D341Med (cell line): ENCODE measurements around the gene CHMP4A.
"Not testable (repeated sequence)": the region's sequence is repeated elsewhere in the genome, so short reads cannot be mapped to it uniquely, and the experiment has no call there.

ENCODE experiments used
- DNase-seq: peaks from one replicate; pipeline ENCODE4 v3.0.0; 2012; ENCODE audit warnings: low spot score

CHMP4A gene

GRCh38 chr14:24224618-24225071 lies 11.4 kb upstream of the CHMP4A start:
- DNase-seq = no peak

- DNase-seq = not testable (repeated sequence)
Measured at GRCh38 chr14:24222987-24223386, 9.7 kb upstream of the CHMP4A start.

DNA sequence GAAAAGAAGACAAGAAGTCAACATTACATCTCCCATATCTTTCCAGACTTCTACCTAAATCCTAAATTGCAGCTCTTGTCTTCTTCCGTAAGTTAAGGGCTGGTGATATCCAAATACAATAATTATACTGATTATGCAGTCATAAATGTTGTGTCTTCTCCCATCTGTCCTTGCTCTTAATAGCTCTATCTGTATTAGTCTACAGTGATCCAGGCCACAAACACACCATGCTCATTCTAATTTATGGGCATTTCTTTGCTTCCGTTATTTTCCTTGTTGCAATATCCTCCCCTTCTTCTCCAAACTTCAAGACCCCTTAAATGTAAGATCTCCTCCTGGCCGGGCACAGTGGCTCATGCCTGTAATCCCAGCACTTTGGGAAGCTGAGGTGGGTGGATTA lies 6.2 kb upstream of the CHMP4A start:
- no peak for DNase-seq

DNA sequence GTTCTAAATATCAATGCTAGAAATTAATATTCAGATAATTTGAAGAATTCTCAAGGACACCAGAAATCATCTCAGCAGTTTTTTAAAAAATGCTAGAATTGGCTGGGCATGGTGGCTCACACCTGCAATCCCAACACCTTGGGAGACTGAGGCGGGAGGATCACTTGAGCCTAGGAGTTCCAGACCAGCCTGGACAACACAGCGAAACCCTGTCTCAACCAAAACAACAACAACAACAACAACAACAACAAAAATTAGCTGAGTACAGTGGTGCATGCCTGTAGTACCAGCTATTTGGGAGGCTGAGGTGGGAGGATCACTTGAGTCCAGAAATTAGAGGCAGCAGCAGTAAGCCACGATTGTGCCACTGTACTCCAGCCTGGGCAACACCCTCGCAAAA lies 5.8 kb upstream of the CHMP4A start:
- no peak for DNase-seq

- DNase-seq = not testable (repeated sequence)
Measured at GRCh38 chr14:24216876-24217275, 3.6 kb upstream of the CHMP4A start.

GRCh38 chr14:24216345-24216699 lies 3.0 kb upstream of the CHMP4A start:
- no peak for DNase-seq

DNA sequence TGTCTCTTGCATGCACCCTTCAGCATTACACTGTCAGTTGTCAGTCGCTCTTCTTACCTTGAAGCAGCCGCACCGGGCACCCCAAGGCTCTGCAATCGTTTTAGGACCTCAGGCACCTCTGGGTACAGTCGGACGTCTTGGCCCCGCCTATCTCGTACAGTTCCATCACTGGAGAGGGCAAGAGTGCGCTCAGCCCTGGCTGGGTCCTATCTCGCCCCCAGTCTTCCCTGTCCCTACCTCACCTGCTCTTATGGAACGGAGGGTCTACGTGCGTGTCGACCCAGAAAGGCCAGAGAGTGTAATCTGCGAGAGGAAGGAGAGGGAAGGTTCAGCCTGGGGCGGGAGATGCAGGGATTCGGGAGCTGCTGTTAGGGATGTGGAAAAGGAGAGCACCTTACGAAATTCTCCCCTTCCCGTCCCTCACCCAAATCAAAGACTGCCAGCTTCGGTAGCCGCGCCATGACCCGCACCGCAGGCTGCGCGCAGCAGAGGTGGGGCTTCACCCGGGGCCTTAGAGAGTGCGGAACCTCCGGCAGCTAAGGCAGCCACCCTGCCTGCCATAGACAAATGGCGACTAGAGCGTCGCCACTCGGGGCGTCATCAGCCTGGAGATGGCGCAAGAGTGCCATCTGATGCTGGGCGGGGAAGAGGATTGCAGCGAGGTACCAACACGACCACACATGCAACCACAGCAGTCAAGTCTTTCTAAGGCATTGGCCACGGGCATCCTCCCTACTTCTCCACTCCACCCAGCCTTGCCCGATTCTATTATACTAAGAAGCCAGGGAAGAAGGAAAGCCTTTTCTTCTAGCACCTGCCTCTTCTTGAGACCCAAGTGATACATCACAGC lies 2.4 kb upstream of the CHMP4A start, which contains the start of gene MDP1:
MDP1 (minus strand) TSS at position 572 of the 850 bp plus-strand sequence; CDS start at position 461, 111 bp downstream.
- peak; percentile 91 for DNase-seq

DNA sequence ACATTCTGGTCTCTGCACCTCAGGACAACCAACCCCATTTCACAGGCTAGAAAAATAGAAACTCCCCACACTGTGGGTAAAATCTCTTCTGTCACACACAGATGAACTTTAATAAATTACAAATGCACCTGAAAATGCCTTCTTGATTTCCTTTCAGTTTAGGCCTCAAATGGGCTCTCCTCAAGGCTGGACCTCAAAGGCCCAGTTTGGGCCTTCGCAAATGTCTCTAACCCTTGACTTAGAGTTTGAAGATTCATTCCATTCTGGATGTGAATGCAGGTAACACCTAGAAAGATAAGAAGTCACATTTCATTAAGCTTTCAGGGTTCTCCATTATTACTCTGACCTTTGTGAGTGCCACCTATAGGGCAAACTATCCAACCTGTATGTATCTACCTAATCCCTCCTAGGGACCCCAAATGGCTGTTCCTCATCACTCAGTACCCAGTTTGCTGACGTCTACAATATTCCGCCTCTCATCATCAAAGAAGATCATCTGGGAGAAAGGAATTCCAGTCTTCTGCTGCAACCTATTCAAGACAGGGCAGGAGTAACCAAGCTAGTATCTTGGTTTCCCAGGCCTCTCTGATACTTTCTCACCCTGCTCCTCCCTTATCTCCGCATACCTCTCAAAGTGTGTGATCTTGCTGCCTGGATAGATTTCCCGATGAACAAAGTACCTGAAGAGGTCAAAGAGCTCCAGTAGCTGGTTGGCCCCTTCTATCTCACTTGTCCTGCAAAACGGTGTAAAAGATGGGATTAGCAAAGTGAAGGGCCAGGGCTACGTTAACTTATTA lies 776 bp upstream of the CHMP4A start:
- DNase-seq = no peak

DNA sequence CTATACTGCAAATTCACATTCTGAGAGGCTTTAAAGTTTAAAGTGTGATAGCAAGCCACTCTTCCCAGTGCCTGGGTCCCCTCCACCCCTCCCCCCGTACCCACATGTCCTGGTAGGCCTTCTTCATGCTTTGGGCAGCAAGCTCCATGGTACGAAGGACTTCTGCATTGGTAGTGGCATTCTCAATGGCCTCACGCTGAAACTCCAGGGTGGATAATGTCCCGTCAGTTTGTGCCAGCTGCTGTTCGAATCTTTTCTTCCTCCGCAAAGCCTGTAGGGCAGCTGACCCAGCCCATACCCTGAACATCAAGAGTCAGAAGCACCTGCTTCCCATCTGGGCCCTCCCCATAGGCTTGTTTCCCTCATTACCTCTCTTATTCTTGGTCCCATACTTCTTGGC lies 2.0 kb downstream of the CHMP4A start:
- DNase-seq = no peak

- DNase-seq = no peak
Measured at GRCh38 chr14:24207625-24208024, 5.7 kb downstream of the CHMP4A start.

- no peak for DNase-seq
Measured at GRCh38 chr14:24207104-24207551, 6.2 kb downstream of the CHMP4A start.

GRCh38 chr14:24206260-24207103 lies 6.8 kb downstream of the CHMP4A start:
- DNase-seq = no peak

DNA sequence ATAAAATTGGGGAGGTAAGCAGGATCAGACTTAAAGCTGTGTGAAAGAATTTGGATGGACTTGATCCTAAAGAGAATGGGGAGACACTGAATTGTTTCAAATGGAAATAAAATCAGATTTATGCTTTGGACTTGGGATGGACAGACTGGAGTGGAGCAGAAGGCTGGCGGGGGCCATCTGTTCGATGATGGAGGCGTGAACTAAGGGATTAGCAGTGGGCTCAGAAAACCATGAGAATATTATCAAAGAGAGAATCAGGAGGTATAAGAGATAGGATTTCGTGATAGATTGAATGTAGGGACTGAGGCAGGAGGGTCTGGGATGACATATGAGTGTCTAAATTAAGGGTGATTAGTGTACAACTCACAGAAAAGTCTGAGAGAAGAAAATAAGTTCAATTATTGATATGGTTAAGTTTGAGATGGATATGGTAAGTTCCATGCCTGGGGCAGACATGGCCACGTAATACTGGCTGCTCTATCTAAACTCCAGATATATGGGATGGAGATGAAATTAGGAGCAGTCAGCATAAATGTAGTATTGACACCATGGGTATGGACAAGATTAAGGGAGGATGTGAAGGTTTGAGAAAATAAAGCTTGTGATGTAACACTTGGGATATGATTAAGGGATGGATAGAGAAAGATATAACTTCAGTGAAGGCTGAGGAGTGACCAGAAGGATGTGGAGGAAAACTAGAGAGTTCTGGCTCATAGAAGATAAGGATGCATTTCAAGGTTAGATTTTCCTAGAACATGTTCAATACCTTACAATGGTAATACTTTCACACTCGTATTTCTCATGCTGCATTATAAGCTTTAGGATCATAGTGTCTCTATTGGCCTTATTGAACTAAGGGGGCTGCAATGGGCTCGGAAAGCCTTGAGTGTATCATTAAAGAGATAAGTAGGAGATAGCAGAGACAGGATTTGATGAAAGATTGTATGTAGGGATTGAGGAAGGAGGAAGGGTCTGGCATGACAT lies 8.8 kb downstream of the CHMP4A start:
- no peak for DNase-seq

- not testable (repeated sequence) for DNase-seq
Measured at GRCh38 chr14:24203249-24203886, 9.9 kb downstream of the CHMP4A start.

DNA sequence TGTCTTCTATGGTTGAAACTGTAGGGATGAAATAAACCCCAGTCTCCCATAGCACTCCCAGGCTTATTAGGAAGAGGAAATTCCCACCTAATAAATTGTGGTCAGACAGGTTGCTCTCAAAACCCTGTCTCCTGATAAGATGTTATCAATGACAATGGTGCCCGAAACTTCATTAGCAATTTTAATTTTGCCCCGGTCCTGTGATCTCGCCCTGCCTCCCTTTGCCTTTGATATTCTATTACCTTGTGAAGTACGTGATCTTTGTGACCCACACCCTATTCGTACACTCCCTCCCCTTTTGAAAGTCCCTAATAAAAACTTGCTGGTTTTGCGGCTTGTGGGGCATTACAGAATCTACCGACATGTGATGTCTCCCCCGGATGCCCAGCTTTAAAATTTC lies 10.8 kb downstream of the CHMP4A start:
- DNase-seq = not testable (repeated sequence)

GRCh38 chr14:24198814-24199524 lies 14.3 kb downstream of the CHMP4A start:
- DNase-seq = no peak

- DNase-seq = no peak
Measured at GRCh38 chr14:24197056-24197450, 16.2 kb downstream of the CHMP4A start.

GRCh38 chr14:24196071-24197055 lies 16.9 kb downstream of the CHMP4A start:
- DNase-seq = no peak
